Measurements from ENCODE around the gene SF3B2.
"Not testable (repeated sequence)": the region's sequence is repeated elsewhere in the genome, so short reads cannot be mapped to it uniquely, and the experiment has no call there.

Gene SF3B2

DNA sequence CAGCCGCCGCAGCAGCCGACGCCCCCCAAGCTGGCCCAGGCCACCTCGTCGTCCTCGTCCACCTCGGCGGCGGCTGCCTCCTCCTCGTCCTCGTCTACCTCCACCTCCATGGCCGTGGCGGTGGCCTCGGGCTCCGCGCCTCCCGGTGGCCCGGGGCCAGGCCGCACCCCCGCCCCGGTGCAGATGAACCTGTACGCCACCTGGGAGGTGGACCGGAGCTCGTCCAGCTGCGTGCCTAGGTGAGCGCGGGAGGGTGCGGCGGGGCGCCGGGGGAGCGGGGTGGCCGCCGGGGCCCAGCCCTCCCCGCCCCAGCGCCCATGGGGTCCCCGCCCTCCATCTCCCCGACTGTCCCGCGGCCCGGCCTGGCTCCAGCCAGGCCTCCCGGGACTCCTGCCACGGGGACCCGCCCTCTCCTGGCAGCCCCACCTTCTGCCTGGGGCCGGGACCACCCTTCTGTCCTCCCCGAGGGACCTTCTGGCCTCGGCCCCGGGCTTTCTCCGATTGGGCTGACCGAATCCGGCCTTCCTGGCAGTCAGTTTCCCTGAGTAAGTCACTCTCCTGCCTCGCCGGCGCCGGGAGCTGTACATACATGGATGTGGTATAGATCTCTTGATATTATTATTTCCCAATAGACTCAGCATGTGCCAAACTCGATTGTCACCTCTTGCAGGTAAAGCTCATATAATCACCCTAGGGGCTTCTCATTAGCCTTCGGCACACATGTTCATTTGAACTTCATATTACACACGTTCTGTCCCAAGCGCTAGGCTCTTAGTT is 18.6 kb downstream of the SF3B2 start:
- peak overlapping the region; percentile 78 for H3K27ac ChIP-seq
- no peak for DNase-seq (ENCODE audit: low read depth, low spot score)

DNA sequence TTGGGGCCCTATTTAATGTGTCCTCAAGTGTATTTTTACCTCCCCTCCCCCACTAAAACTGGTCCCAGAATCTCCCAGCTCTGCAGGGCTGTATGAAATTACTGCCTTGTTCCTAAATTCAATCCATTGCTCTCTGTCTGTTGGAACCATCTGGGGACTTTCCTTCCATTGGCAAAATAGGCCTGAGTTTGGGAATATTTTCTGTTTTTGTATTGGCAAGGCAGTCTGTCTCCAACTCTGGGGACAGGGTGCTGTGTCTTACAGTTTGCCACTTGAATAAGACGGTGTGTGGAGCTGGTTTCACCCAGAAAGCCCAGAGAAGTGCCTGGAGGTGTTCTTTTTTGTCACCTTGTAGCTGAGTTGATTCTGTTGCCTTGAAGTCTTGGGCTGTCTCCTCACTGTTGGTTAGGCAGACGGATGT is 19.2 kb downstream of the SF3B2 start:
- DNase-seq (ENCODE audit: low read depth, low spot score): no peak
- H3K27ac ChIP-seq: peak overlapping the region; percentile 78

DNA sequence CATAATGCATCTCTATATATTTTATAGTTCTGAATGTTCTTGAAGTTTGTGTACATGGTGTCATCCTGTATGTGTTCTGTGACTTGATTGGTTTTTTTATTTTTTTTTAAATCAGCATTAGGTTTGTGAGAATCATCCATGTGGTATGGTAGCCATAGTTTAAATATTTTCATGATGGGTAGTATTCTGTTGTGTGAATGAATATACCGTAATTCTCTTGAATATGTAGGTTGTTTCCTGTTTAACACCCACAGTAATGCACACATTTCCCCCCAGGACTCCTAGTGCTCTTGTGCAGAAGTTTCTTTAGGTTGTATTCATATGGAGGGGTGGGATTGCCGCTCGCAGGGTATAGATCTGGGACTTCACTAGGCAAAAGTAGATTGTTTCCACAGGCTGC is 19.9 kb downstream of the SF3B2 start:
- peak overlapping the region; percentile 78 for H3K27ac ChIP-seq
- no peak for DNase-seq (ENCODE audit: low read depth, low spot score)

GRCh38 chr11:66072518-66072917 is 20.4 kb downstream of the SF3B2 start:
- H3K27ac ChIP-seq: no peak overlapping the region
- DNase-seq (ENCODE audit: low read depth, low spot score): no peak

DNA sequence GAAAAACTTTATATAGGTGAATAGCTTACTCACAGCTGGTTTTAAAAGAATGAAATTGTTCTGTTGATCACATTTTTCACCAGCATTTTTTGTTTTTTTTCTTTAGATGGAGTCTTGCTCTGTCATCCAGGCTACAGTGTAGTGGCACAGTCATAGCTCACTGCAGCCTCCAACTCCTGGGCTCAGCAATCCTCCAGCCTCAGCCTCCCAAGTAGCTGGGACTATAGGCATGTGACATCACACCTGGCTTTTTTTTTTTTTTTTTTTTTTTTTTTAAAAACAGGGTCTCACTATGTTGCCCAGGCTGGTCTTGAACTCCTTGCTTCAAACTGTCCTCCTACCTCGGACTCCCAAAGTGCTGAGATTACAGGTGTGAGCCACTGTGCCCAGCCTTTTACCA is 21.5 kb downstream of the SF3B2 start:
- H3K27ac ChIP-seq: no peak overlapping the region
- DNase-seq (ENCODE audit: low read depth, low spot score): no peak

- no peak for DNase-seq (ENCODE audit: low read depth, low spot score)
- H3K27ac ChIP-seq: no peak overlapping the region
These were observed 23.1 kb downstream of the SF3B2 start for GRCh38 chr11:66075273-66075672.

GRCh38 chr11:66076561-66076960 is 24.4 kb downstream of the SF3B2 start:
- no peak for DNase-seq (ENCODE audit: low read depth, low spot score)
- no peak overlapping the region for H3K27ac ChIP-seq

- DNase-seq (ENCODE audit: low read depth, low spot score): no peak
- no peak overlapping the region for H3K27ac ChIP-seq
These were observed 25.8 kb downstream of the SF3B2 start for GRCh38 chr11:66077927-66078326.

DNA sequence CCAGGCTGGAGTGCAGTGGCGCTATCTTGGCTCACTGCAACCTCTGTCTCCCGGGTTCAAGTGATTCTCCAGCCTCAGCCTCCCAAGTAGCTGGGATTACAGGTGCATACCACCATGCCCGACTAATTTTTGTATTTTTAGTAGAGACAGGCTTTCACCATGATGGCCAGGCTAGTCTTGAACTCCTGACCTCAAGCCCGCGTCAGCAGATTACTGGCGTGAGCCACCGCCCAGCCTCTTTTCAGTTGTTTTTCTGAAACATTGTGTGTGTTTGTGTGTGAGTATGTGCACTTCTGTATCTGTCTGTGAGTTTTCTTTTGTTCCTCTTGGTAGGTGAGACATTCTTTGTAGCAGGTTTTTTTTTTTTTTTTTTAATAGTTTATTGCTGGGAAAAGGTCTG is 26.8 kb downstream of the SF3B2 start:
- not testable (repeated sequence) for H3K27ac ChIP-seq; DNase-seq (ENCODE audit: low read depth, low spot score)

GRCh38 chr11:66080055-66080817 is 28.1 kb downstream of the SF3B2 start:
- H3K27ac ChIP-seq: peak overlapping the region; percentile 71
- DNase-seq (ENCODE audit: low read depth, low spot score): no peak

- DNase-seq (ENCODE audit: low read depth, low spot score): peak; percentile 82
- peak overlapping the region; percentile 71 for H3K27ac ChIP-seq
These were observed 29.3 kb downstream of the SF3B2 start for GRCh38 chr11:66081505-66081904.

GRCh38 chr11:66082946-66083698 is 31.0 kb downstream of the SF3B2 start:
- no peak overlapping the region for H3K27ac ChIP-seq
- DNase-seq (ENCODE audit: low read depth, low spot score): no peak

- H3K27ac ChIP-seq: no peak overlapping the region
- DNase-seq (ENCODE audit: low read depth, low spot score): no peak
These were observed 31.6 kb downstream of the SF3B2 start for GRCh38 chr11:66083767-66084166.

GRCh38 chr11:66084821-66085475 is 32.8 kb downstream of the SF3B2 start:
- no peak overlapping the region for H3K27ac ChIP-seq
- no peak for DNase-seq (ENCODE audit: low read depth, low spot score)

GRCh38 chr11:66087148-66087908 is 35.2 kb downstream of the SF3B2 start:
- no peak overlapping the region for H3K27ac ChIP-seq
- DNase-seq (ENCODE audit: low read depth, low spot score): no peak

DNA sequence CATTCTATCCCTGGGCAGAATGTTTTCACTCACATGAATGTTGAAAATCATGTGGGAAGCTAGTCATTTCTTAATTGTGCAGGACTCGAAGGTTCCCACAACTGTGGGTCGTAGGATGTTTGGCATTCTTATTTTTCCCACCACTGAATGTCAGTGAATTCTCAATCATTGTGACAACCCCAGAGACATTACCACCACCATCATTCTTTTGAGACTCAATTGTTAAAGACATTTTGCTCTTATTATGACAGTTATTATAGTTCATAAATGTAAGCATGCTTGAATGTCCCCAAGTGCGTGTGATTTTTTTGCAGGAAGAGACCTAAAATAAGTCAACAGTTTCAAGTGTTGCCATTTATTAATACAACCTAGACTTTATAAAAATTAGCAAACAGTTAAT is 36.9 kb downstream of the SF3B2 start:
- H3K27ac ChIP-seq: no peak overlapping the region
- DNase-seq (ENCODE audit: low read depth, low spot score): no peak

DNA sequence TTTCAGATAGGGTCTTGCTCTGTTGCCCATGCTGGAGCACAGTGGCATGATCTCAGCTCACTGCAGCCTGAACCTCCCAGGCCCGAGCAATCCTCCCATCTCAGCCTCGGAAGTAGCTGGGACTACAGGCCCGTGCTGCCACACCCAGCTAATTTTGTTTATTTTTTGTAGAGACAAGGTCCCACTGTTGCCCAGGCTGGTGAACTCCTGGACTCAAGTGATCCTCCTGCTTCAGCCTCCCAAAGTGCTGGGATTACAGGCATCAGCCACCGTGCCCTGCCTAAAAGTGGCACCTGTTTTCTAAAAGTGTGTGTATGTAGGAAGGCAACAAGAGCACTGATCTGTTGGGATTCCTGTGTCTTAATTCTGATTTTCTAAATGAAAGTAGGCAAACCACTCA is 38.1 kb downstream of the SF3B2 start:
- no peak for DNase-seq (ENCODE audit: low read depth, low spot score)
- no peak overlapping the region for H3K27ac ChIP-seq

DNA sequence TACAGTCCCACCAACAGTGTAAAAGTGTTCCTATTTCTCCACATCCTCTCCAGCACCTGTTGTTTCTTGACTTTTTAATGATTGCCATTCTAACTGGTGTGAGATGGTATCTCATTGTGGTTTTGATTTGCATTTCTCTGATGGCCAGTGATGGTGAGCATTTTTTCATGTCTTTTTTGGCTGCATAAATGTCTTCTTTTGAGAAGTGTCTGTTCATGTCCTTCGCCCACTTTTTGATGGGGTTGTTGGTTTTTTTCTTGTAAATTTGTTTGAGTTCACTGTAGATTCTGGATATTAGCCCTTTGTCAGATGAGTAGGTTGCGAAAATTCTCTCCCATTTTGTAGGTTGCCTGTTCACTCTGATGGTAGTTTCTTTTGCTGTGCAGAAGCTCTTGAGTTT is 40.0 kb downstream of the SF3B2 start:
- not testable (repeated sequence) for H3K27ac ChIP-seq; DNase-seq (ENCODE audit: low read depth, low spot score)

DNA sequence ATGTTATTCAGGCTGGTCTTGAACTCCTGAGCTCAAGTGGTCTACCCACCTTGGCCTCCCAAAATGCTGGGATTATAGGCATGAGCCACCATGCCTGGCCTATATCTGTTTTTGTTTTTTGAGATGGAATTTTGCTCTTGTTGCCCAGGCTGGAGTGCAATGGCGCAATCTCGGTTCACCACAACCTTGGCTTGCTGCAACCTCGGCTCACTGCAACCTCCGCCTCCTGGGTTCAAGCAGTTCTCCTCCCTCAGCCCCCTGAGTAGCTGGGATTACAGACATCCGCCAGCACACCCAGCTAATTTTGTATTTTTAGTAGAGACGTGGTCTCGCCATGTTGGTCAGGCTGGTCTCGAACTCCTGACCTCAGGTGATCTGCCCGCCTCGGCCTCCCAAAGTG is 47.6 kb downstream of the SF3B2 start:
- not testable (repeated sequence) for DNase-seq (ENCODE audit: low read depth, low spot score); H3K27ac ChIP-seq

All from epithelial cell of prostate (primary cell).